ENCODE results near the gene LRRTM4. TPM values are rescaled to one million over a fixed set of nuclear protein-coding genes. Genes with fewer than 3 reads are reported as not detected.

The LRRTM4 gene
- total RNA-seq, 1 experiment from 2014 or later: 12.0 TPM

- no peak overlapping the region for H3K18ac ChIP-seq (ENCODE audit: insufficient read length, low read depth, low read length)
- no peak overlapping the region for H2BK15ac ChIP-seq (ENCODE audit: low read depth, low read length)
- DNase-seq: no peak
- no peak overlapping the region for H2AFZ ChIP-seq (ENCODE audit: low read length)
- no peaks in the 10 kb centered on the region for H4K20me1 ChIP-seq (ENCODE audit: control insufficient read depth, insufficient read depth, insufficient read length)
- WGBS (ENCODE audit: extremely low coverage, insufficient read length, low lambda C conversion rate): no CpG with 5 or more reads among the region's 3 CpGs
- H3K79me2 ChIP-seq (ENCODE audit: insufficient read depth, low read length): no peaks in the 10 kb centered on the region
- H2BK20ac ChIP-seq (ENCODE audit: low read depth, low read length, poor library complexity, severe bottlenecking): no peak overlapping the region
- peaks cover 0 to 5% (median 1%) of the 10 kb centered on the region in 3 experiments; a peak in 3 of 7 replicates for H3K36me3 Mint-ChIP-seq (ENCODE audit: insufficient read depth in 1 of 3, low read depth in 3 of 3)
- H3K79me1 ChIP-seq (ENCODE audit: insufficient read depth, low read depth, low read length, poor library complexity, severe bottlenecking): no peaks in the 10 kb centered on the region
- H3K23me2 ChIP-seq (ENCODE audit: insufficient read length, low read depth, low read length, poor library complexity, severe bottlenecking): no peaks in the 10 kb centered on the region
- no peak overlapping the region for H2BK120ac ChIP-seq (ENCODE audit: low read depth, low read length, poor library complexity, severe bottlenecking)
- no peak overlapping the region for H3K4ac ChIP-seq (ENCODE audit: low read depth, low read length)
- peaks cover 8% of the 10 kb centered on the region in 2 experiments for H3K4me1 Mint-ChIP-seq
- H4K8ac ChIP-seq (replicated peaks; ENCODE audit: insufficient read length, low read depth, low read length): no peak overlapping the region
- no peak overlapping the region for H4K5ac ChIP-seq (ENCODE audit: insufficient read length, low read depth, low read length)
- no peak overlapping the region for H3K14ac ChIP-seq (ENCODE audit: insufficient read depth, low read length)
- H3K27ac ChIP-seq (ENCODE audit: insufficient read length, low read depth, low read length): no peak overlapping the region
- no peaks in the 10 kb centered on the region for H3K27me3 Mint-ChIP-seq (ENCODE audit: low read depth)
- H3K9me3 Mint-ChIP-seq: peaks cover 3 to 4% of the 10 kb centered on the region in 2 experiments; a peak in 3 of 5 replicates
- H3K56ac ChIP-seq (ENCODE audit: insufficient read length, low read depth, low read length): no peak overlapping the region
- H3K4me2 ChIP-seq (ENCODE audit: insufficient read depth, insufficient read length, low read length): no peak overlapping the region
- TF ChIP-seq CTCF (conservative IDR thresholded peaks at IDR 0.05): no peak
- H2BK12ac ChIP-seq (ENCODE audit: insufficient read length, low read depth, low read length): no peak overlapping the region
- H4K91ac ChIP-seq (ENCODE audit: insufficient read length, low read depth, low read length): no peak overlapping the region
- H2AK5ac ChIP-seq (ENCODE audit: insufficient read length, low read length): no peak overlapping the region
- H3K9ac ChIP-seq (ENCODE audit: extremely low read depth, insufficient read length, low read length): no peak overlapping the region
- no peak overlapping the region for H2BK5ac ChIP-seq (ENCODE audit: insufficient read length, low read length)
- H3K23ac ChIP-seq (ENCODE audit: insufficient read length, low read depth, low read length): no peak overlapping the region
- H3K27ac Mint-ChIP-seq: no peak overlapping the region
- H3K9me3 ChIP-seq (ENCODE audit: control insufficient read depth, low read depth, low read length): no peaks in the 10 kb centered on the region
- no peaks in the 10 kb centered on the region for H3K27me3 ChIP-seq (ENCODE audit: insufficient read depth, low read length)
- no peak overlapping the region for H3T11ph ChIP-seq (ENCODE audit: low read length)
- no peak overlapping the region for H3K4me3 Mint-ChIP-seq
- peaks cover 5% of the 10 kb centered on the region; the same call in 1 of the 2 replicates for H3K4me1 ChIP-seq (ENCODE audit: insufficient read depth, low read length)
These were observed 808.9 kb downstream of the LRRTM4 start for GRCh38 chr2:76713312-76713711.
